Mesenchymal stem cell (in vitro differentiated cells and primary cell): ENCODE results near the gene FAM219A.
A peak's percentile ranks its signal among the peaks of the same experiment; 100 is the strongest.

Experiments used
- DNase-seq: peaks from one replicate; pipeline ENCODE4 v3.0.0-alpha.2; 2013
- H2AFZ ChIP-seq: one replicate; pipeline ENCODE4 v1.6.1; 2013; ENCODE audit warnings: low read depth, mild to moderate bottlenecking, control low read depth, inconsistent platforms, low read length, moderate library complexity
- H2AK5ac ChIP-seq: 2 replicates; pipeline ENCODE4 v1.6.1; 2013; ENCODE audit warnings: low read length, moderate library complexity, mild to moderate bottlenecking, inconsistent platforms; ENCODE audit not compliant: severe bottlenecking
- H2BK120ac ChIP-seq: one replicate; pipeline ENCODE4 v1.6.1; 2013; ENCODE audit warnings: low read depth, mild to moderate bottlenecking, inconsistent platforms, low read length, moderate library complexity
- H2BK12ac ChIP-seq, 2 experiments: one replicate each; pipeline ENCODE4 v1.6.1; 2013; ENCODE audit warnings: inconsistent platforms in 2 of 2, low read length in 2 of 2, mild to moderate bottlenecking in 2 of 2, moderate library complexity in 2 of 2, control low read depth in 1 of 2
- H2BK15ac ChIP-seq: one replicate; pipeline ENCODE4 v1.6.1; 2013; ENCODE audit warnings: mild to moderate bottlenecking, low read depth, inconsistent platforms; ENCODE audit not compliant: poor library complexity, severe bottlenecking
- H2BK5ac ChIP-seq: 2 replicates; pipeline ENCODE4 v1.6.1; 2013; ENCODE audit warnings: low read depth, mild to moderate bottlenecking, low read length, control low read depth, inconsistent platforms; ENCODE audit not compliant: poor library complexity, severe bottlenecking
- H3K14ac ChIP-seq, 2 experiments: one replicate each; pipeline ENCODE4 v1.6.1; 2013; ENCODE audit warnings: inconsistent platforms in 2 of 2, low read length in 2 of 2, control low read depth in 1 of 2, mild to moderate bottlenecking in 1 of 2, moderate library complexity in 1 of 2
- H3K18ac ChIP-seq, 2 experiments: one replicate each; pipeline ENCODE4 v1.6.1; 2013; ENCODE audit warnings: inconsistent platforms in 2 of 2, low read length in 2 of 2, control low read depth in 1 of 2, low read depth in 1 of 2, mild to moderate bottlenecking in 1 of 2
- H3K23ac ChIP-seq, 2 experiments: one replicate each; pipeline ENCODE4 v1.6.1; 2013; ENCODE audit warnings: inconsistent platforms in 2 of 2, low read length in 2 of 2, mild to moderate bottlenecking in 2 of 2, moderate library complexity in 2 of 2, control low read depth in 1 of 2
- H3K27ac ChIP-seq: 2 replicates; pipeline ENCODE4 v1.5.1; 2013; ENCODE audit warnings: mild to moderate bottlenecking, moderate library complexity, low read length, control low read depth, inconsistent platforms; ENCODE audit not compliant: poor library complexity, severe bottlenecking
- H3K27me3 ChIP-seq, 2 experiments: 2 replicates each; pipeline versions ENCODE4 v1.6.1 to v1.7.0; 2013; ENCODE audit warnings: low read length in 2 of 2, mild to moderate bottlenecking in 2 of 2, moderate library complexity in 2 of 2, control low read depth in 1 of 2, inconsistent platforms in 1 of 2; ENCODE audit not compliant: control insufficient read depth in 1 of 2, insufficient read depth in 1 of 2
- H3K36me3 ChIP-seq, 2 experiments: 2 replicates each; pipeline versions ENCODE4 v1.6.1 to v1.7.0; 2013; ENCODE audit warnings: low read length in 2 of 2, control low read depth in 1 of 2, inconsistent platforms in 1 of 2, low read depth in 1 of 2, mild to moderate bottlenecking in 1 of 2; ENCODE audit not compliant: insufficient read depth in 2 of 2, control insufficient read depth in 1 of 2
- H3K4ac ChIP-seq, 2 experiments: one replicate each; pipeline ENCODE4 v1.6.1; 2013; ENCODE audit warnings: inconsistent platforms in 2 of 2, low read length in 2 of 2, mild to moderate bottlenecking in 2 of 2, moderate library complexity in 2 of 2, control low read depth in 1 of 2, low read depth in 1 of 2
- H3K4me1 ChIP-seq: 2 replicates; pipeline ENCODE4 v1.6.1; 2013; ENCODE audit warnings: low read depth, low read length, control low read depth; ENCODE audit not compliant: control insufficient read depth, insufficient read depth
- H3K4me2 ChIP-seq: 2 replicates; pipeline ENCODE4 v1.6.1; 2013; ENCODE audit warnings: low read length, mild to moderate bottlenecking, inconsistent platforms; ENCODE audit not compliant: poor library complexity, severe bottlenecking
- H3K4me3 ChIP-seq, 2 experiments: 2 replicates each; pipeline versions ENCODE4 v1.5.1 to v1.7.0; 2013; ENCODE audit warnings: low read length in 2 of 2, mild to moderate bottlenecking in 2 of 2, control low read depth in 1 of 2, low read depth in 1 of 2; ENCODE audit not compliant: insufficient read depth in 1 of 2
- H3K79me1 ChIP-seq: replicated peaks from 2 replicates; pipeline ENCODE4 v1.6.1; 2013; ENCODE audit warnings: mild to moderate bottlenecking, control low read depth, low read length, inconsistent platforms; ENCODE audit not compliant: poor library complexity, severe bottlenecking
- H3K9ac ChIP-seq: 2 replicates; pipeline ENCODE4 v1.7.0; 2013; ENCODE audit warnings: mild to moderate bottlenecking, low read length, moderate library complexity
- H3K9me3 ChIP-seq: 2 replicates; pipeline ENCODE4 v1.7.0; 2013; ENCODE audit warnings: mild to moderate bottlenecking, low read length; ENCODE audit not compliant: control insufficient read depth
- H4K8ac ChIP-seq: one replicate; pipeline ENCODE4 v1.6.1; 2013; ENCODE audit warnings: inconsistent platforms, mild to moderate bottlenecking, low read length, moderate library complexity
- H4K91ac ChIP-seq: one replicate; pipeline ENCODE4 v1.6.1; 2013; ENCODE audit warnings: mild to moderate bottlenecking, low read length, inconsistent platforms
- WGBS: methylation state at CpG from one replicate; pipeline ENCODE4 v1.1.7; 2013; ENCODE audit warnings: mixed read lengths; 5-methylcytosine and 5-hydroxymethylcytosine counted together

FAM219A gene

GRCh38 chr9:34417734-34418133 is 40.6 kb downstream of the FAM219A start:
- Histone ChIP-seq H3K23ac (peak overlapping the region in 1 of 2 experiments; percentile 51), H3K14ac (no peak overlapping the region), H3K9me3 (no peaks in the 10 kb centered on the region), H3K4me1 (no peaks in the 10 kb centered on the region), H2BK120ac (no peak overlapping the region), H3K4ac (no peak overlapping the region), H4K8ac (no peak overlapping the region), H3K18ac (no peak overlapping the region), H3K4me2 (no peak overlapping the region), H2BK15ac (no peak overlapping the region), H2AK5ac (no peak overlapping the region), H3K36me3 (peaks cover 5 to 11% of the 10 kb centered on the region in 2 experiments), H3K79me1 (peaks cover 22% of the 10 kb centered on the region), H2BK12ac (no peak overlapping the region), H3K4me3 (no peak overlapping the region), H3K9ac (no peak overlapping the region), H4K91ac (no peak overlapping the region), H3K27ac (no peak overlapping the region), H2AFZ (no peak overlapping the region), H2BK5ac (no peak overlapping the region), H3K27me3 (no peaks in the 10 kb centered on the region)
- no peak for DNase-seq
- 100% methylated on average over 2 of the region's 3 CpGs for WGBS

- H3K36me3 ChIP-seq: no peaks in the 10 kb centered on the region
- no peak overlapping the region for H3K18ac ChIP-seq
- H3K27ac ChIP-seq: no peak overlapping the region
- H3K14ac ChIP-seq: no peak overlapping the region
- no peaks in the 10 kb centered on the region for H3K9me3 ChIP-seq
- 3% methylated on average over 4 of the region's 6 CpGs for WGBS
- no peak overlapping the region for H2BK15ac ChIP-seq
- no peak overlapping the region for H3K4me2 ChIP-seq
- no peak overlapping the region for H2BK120ac ChIP-seq
- H3K4ac ChIP-seq: no peak overlapping the region
- H2AK5ac ChIP-seq: no peak overlapping the region
- no peak overlapping the region for H2AFZ ChIP-seq
- peak; percentile 54 for DNase-seq
- no peaks in the 10 kb centered on the region for H3K4me1 ChIP-seq
- no peak overlapping the region for H4K91ac ChIP-seq
- H3K23ac ChIP-seq: no peak overlapping the region
- H3K9ac ChIP-seq: no peak overlapping the region
- no peaks in the 10 kb centered on the region for H3K27me3 ChIP-seq
- no peak overlapping the region for H4K8ac ChIP-seq
- no peak overlapping the region for H2BK12ac ChIP-seq
- H2BK5ac ChIP-seq: no peak overlapping the region
- H3K4me3 ChIP-seq: no peak overlapping the region
- H3K79me1 ChIP-seq: peaks cover 8% of the 10 kb centered on the region
These were observed 45.0 kb downstream of the FAM219A start for GRCh38 chr9:34413231-34413852.

GRCh38 chr9:34412336-34412735 is 46.0 kb downstream of the FAM219A start:
- no peak overlapping the region for H3K18ac ChIP-seq
- H2BK5ac ChIP-seq: no peak overlapping the region
- H3K9me3 ChIP-seq: no peaks in the 10 kb centered on the region
- no peak overlapping the region for H2AFZ ChIP-seq
- no peaks in the 10 kb centered on the region for H3K27me3 ChIP-seq
- H3K4me1 ChIP-seq: no peaks in the 10 kb centered on the region
- no peak overlapping the region for H4K91ac ChIP-seq
- peaks cover 0 to 8% of the 10 kb centered on the region in 2 experiments for H3K36me3 ChIP-seq
- no peak overlapping the region for H4K8ac ChIP-seq
- H3K14ac ChIP-seq: no peak overlapping the region
- WGBS: 0% methylated on average over 1 of the region's 1 CpG
- H2BK15ac ChIP-seq: no peak overlapping the region
- no peak overlapping the region for H2BK120ac ChIP-seq
- no peak overlapping the region for H3K4ac ChIP-seq
- H3K9ac ChIP-seq: no peak overlapping the region
- DNase-seq: no peak
- no peak overlapping the region for H3K4me2 ChIP-seq
- no peak overlapping the region for H3K23ac ChIP-seq
- H2AK5ac ChIP-seq: no peak overlapping the region
- H3K79me1 ChIP-seq: peaks cover 7% of the 10 kb centered on the region
- H3K27ac ChIP-seq: no peak overlapping the region
- H2BK12ac ChIP-seq: no peak overlapping the region
- H3K4me3 ChIP-seq: no peak overlapping the region

GRCh38 chr9:34409154-34409553 is 49.2 kb downstream of the FAM219A start:
- Histone ChIP-seq H3K4me1 (peaks cover 3% of the 10 kb centered on the region), H4K8ac (no peak overlapping the region), H2AK5ac (no peak overlapping the region), H4K91ac (no peak overlapping the region), H3K18ac (no peak overlapping the region), H3K79me1 (peaks cover 8% of the 10 kb centered on the region), H3K9me3 (no peaks in the 10 kb centered on the region), H3K27ac (no peak overlapping the region), H3K4ac (no peak overlapping the region), H3K4me3 (no peak overlapping the region), H2AFZ (no peak overlapping the region), H3K23ac (no peak overlapping the region), H2BK15ac (no peak overlapping the region), H2BK120ac (no peak overlapping the region), H2BK12ac (no peak overlapping the region), H2BK5ac (no peak overlapping the region), H3K14ac (no peak overlapping the region), H3K27me3 (no peaks in the 10 kb centered on the region), H3K4me2 (no peak overlapping the region), H3K36me3 (peaks cover 13 to 14% of the 10 kb centered on the region in 2 experiments), H3K9ac (no peak overlapping the region)
- DNase-seq: no peak
- 100% methylated on average over 2 of the region's 2 CpGs for WGBS
